WI38 (cell line): ENCODE measurements around the gene ADARB1.

Source experiments
- H3K4me3 ChIP-seq: 2 replicates; pipeline ENCODE4 v1.5.1; 2011; ENCODE audit warnings: low read depth, mild to moderate bottlenecking, control low read depth, low read length
- CTCF ChIP-seq: IDR thresholded peaks from 2 replicates; pipeline ENCODE4 v1.5.1; 2012; ENCODE audit warnings: low read depth, mild to moderate bottlenecking, control low read depth, low read length

The ADARB1 gene

DNA sequence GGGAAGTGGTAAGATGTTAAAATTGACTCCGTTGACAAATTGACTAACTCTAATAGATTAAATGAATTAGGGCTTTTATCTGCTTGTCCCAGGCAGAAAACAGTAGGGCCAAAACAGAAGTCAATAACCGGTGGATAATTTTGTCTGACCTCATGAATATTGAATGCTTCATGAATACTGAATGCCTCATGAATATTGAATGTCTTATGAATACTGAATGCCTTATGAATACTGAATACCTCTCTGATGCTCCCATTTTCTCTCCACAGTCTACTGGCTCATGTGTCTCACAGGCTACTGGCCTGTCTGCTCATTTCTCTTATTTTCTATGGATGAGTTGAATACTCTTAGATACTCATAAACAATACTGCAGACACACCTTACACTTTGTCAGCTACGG lies 157.3 kb downstream of the ADARB1 start:
- TF ChIP-seq CTCF, result no peak
- H3K4me3 ChIP-seq, result no peak overlapping the region

DNA sequence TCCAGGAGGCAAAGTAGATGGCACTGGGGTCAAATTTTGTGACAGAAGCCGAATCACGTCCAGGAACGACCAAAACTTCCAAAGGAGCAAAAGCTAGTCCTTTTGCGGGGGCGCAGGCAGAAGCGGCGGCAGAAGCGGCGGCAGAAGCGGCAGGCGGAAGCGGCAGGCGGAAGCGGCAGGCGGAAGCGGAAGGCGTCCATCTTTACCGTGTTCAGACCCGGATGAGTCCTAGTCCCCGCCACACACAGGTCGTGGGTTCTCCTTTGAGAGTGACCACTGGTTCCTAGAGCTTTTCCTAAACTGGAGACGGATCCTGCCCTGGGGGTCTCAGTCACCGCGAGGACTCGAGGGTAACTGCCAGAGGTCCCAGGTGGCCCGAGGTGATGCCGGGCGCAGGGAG lies 159.7 kb downstream of the ADARB1 start:
- TF ChIP-seq CTCF, result no peak

DNA sequence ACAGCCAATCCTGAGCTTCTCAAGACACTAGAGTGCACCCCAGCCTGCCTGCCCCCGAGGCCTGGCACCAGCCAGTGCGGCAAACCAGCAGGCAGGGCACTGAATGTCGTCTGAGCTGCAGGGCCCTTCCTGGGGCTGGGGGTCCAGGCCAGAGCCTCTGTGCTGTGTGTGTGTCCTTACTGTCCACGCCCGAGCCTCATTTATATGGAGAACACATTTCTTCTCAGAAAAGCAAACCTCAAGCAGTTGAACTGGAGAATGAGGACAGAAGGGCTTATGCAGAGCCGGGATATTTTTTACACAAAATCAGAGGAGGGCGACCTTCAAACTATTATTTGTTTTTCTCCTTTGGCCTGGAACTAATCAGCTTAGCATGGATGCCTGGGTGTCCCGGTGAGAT lies 160.6 kb downstream of the ADARB1 start:
- H3K4me3 ChIP-seq, result no peak overlapping the region
- no peak for TF ChIP-seq CTCF

More for the DNA sequence above, 159.7 kb downstream of the ADARB1 start:
- no peak overlapping the region for H3K4me3 ChIP-seq

- no peak for TF ChIP-seq CTCF
- H3K4me3 ChIP-seq, result no peak overlapping the region
These were observed 161.1 kb downstream of the ADARB1 start for GRCh38 chr21:45235488-45235887.

- no peak overlapping the region for H3K4me3 ChIP-seq
- TF ChIP-seq CTCF, result no peak
These were observed 162.1 kb downstream of the ADARB1 start for GRCh38 chr21:45236481-45236880.

GRCh38 chr21:45237401-45237800 lies 163.0 kb downstream of the ADARB1 start:
- TF ChIP-seq CTCF, result no peak
- no peak overlapping the region for H3K4me3 ChIP-seq

DNA sequence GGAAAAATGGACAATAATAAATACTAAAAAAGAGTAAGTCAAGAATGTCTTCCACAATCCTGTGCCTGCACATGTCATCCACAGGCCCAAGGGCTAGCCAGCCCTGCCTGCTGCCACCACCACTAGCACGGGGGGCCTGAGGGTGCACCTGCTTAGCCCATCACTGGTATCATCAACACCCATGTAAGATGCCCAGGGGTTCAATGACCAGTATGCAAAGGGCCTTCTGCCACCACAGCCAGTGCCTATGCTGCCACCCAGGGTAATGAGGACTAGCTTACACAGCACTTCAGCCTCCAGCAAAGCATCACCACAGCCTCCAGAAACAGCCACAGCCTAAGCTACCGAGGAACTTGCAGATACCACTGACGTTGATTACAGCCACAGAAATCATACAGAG lies 167.0 kb downstream of the ADARB1 start:
- TF ChIP-seq CTCF, result no peak

More for the DNA sequence above, 167.0 kb downstream of the ADARB1 start:
- no peak overlapping the region for H3K4me3 ChIP-seq
